Islet of Langerhans (tissue), 1 donor: Measurements from ENCODE around the gene FARS2.

ENCODE experiments used
- FAIRE-seq: peaks from one replicate; lab custom pipeline; 2011; peaks lifted over from hg19 to GRCh38; lab: Jason Lieb, UNC

FARS2 gene

DNA sequence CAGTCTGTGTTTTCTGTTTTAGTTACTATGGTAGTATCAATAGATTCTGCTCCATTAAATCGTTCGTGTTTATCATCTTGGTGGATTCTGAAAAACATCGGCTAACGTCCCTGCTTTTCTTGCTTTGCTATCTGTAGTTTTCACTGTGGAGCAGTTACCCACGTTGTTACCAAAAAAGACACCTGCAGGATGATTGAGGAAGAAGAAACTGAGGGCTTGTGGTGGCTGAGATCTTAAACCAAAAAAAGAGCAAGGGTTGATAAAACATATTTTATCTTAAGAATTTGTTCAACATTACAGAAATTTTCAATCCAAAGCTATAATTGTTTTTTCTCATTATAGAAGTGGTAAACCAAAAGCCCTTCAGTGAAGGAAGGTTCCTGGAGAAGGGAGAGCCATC, 166.3 kb downstream of the FARS2 start:
- FAIRE-seq = no peak

DNA sequence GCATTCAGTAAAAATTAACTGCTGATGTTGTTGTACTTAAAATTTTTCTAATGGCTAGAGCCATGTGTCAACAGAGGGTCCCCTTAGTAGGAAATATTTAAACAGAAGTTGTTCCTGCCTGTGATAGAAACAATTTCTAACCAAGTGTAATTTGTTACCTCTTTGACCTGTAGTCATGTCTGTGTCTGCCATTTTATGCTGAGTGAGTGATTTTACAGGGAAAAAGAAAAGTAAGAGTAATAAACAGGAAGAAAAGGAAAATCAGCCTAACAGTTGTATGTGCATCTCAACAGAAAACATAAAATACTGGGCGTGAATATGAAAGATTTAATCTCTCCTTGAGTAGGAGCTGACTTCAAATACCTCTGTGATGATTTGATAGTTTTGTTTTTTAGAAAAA, 172.0 kb downstream of the FARS2 start:
- FAIRE-seq = no peak

DNA sequence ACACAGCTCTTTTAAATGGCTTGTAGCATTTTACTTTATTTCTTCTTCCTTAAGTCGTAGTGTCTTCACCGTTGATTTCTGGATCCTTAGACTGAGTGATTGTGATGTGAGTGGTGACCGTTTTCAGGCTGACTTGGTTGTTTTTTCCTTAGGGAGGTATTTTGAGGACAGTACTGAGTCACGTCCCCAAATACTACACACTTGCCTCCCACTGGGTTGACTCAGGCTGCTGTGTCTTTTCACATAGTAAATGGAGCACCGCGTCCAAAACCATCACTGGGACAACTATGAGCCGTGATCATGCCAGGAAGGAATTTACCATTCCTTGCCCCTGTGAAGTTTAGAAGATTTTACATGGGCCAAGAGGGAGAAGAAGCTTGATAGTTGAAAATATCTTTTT, 174.1 kb downstream of the FARS2 start:
- no peak for FAIRE-seq

DNA sequence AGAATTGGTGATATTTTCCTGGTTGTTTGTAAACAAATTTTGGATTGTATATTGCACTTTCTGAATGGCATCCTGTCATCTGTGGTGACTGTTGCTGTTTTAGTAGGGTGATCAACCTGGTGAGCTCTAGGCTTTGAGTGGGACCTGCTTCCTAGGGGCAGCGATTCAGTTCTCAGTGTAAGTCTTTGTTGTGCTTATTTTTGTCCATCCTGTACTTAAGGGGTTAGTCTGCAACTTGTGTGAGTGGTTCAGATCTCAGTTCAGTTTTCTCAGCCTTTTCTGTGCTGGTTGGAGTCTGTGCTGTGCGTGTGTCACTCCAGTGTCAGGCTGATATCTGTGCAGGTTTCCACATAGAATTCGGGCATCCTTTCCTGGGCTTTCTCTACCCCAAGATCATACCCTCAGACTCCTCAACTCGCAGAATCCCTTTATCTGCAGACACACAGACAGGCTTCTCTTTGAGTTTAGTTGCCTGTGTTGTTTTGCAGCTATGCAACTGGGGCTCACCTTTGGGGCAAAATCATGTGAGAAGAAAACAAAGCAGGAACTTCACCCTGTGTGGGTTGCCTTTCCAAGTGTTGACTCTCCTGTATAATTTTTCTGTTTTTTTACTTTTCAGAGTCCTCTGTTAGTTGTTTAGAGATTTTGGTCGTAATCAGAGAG, 177.7 kb downstream of the FARS2 start:
- no peak for FAIRE-seq

DNA sequence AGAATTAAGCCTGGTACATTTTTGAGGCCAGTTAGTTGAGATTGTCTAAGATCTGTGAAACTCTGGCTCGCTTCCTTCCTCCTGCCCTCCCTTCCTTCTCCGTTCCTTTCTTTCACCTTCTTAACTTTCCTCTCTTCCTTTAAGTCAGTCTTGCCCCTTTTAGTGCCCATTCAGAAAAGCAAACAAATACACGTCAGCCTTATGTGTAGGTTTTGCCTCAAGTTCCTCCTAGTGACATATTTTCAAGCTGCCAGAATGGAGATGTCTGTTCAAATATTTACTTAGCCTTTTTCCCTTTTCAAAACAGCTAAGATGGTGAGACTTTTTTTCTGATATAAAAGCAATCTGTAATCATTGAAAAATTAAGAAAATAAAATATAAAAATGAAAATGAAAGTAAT, 178.4 kb downstream of the FARS2 start:
- peak; percentile 69 for FAIRE-seq

DNA sequence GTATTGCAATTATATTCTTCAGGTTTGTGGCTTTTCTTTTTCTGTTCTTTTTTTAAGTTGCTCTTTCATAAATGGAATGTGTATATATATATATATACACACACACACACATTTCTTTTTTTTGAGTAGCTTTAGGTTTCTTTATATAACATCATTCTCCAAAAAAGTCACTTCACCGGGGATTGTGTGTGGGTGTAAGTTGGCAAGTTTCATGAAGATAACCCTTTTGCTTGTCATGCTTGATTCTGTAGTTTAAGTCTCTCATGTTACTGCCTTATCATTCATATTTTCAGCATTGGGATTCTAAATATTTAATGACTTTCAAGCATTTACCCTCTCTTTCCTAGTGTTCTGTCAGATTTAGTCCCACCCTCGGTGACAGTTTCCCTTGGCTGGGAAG, 181.0 kb downstream of the FARS2 start:
- no peak for FAIRE-seq

DNA sequence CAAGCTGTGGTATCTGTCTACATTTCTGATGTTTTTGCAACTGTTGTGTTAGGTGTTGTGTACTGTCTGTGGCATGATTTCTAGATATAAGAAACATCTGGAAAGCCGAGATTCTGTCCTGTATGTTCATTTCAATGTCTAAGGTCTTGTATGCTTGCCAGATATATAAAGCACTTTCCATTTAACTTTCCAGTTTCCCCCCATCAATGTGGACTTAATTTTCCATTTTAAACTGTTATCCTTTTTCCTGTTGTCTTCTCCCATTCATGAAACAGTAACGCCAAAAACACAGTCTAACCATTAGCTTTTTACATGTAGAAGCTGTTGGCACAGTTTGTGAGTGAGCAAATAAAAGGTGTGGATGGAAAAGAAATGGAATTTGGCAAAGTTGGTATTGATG, 181.6 kb downstream of the FARS2 start:
- no peak for FAIRE-seq

DNA sequence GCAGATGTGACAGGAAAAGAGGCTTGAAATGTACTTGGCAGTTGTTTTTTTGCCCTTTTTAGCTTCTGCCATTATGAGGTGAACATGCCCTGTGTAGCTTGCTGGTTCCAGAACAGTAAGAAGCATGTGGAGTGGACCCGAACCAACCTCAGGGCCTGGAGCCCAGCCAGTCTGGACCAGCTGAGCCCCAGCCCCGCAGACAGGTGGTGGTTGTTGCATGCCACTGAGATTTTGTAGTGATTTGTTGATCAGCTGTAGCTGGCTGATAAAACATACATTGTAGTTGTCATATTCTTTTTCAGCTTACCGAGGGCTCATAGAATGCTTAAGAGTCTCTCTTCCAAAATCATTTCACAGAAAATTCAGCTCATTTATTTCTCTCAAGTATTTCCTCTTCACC, 182.2 kb downstream of the FARS2 start:
- no peak for FAIRE-seq

DNA sequence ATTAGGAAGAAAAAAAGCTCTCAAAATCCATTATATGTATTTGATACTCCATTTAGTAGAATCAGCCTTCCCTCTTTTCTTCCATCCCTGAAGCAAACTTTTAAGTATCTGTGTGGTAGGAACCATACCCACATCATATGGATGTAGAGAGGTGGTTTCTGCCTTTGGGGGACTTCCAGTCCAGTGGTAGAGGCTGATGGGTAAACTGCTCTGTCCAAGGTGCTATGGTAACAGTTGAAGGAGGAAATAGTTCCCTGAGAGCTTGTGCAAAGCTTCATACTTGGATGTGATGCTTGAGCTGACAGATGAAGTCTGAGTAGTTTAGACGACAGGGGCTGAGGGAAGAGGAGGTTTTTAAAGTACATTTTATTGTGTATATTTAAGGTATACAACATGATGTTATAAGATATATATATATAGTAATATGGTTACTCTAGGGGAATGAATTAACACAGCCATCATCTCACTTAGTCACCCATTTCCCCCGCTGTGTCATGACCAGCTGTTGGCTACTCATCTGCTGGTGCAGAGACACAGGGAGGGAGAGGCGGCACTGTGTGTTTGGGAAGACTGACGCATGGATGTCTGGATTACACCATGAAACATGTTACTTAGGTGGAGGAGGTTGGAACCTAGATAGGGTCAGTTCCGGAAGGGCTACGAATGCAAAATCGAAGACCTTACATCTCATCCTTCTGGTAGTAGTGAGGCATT, 185.2 kb downstream of the FARS2 start:
- no peak for FAIRE-seq

DNA sequence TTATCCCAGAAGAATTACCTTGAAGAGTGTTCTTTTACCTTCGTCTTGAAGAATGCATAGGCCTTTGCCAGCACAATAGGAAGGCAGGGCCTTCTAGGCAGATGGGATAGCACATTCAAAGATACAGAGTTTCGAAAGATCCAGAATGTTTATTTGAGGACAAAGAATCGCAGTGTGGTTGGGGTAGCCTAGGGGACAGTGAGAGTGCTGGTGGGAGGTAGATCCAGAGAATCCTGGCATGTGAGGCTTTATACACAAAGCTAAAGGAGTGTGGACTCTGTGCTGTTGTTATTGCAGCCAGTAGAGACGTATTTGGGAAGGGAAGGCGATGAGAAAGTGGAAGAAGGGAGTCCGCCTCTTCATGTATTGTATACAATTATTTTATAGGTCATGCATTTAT, 186.6 kb downstream of the FARS2 start:
- no peak for FAIRE-seq

DNA sequence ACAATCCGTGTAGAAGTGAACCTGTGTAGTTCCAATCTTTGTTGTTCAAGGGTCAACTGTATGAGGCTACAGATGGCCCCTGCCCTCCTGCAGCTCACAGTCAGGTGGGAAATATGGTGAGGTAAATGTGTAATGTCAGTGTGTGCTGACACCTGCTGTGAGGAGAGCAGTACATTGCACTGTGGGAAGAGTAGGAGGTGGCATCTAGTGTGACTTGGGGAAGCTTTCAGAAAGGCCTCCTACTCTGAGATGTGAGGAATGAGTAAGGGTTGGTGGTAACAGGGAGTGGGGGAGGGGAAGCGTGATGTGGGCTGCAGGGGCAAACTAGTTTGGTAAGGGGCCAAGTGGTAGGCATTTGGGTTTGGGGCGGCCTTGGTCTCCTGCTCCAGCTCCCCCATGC, 188.8 kb downstream of the FARS2 start:
- FAIRE-seq = no peak

DNA sequence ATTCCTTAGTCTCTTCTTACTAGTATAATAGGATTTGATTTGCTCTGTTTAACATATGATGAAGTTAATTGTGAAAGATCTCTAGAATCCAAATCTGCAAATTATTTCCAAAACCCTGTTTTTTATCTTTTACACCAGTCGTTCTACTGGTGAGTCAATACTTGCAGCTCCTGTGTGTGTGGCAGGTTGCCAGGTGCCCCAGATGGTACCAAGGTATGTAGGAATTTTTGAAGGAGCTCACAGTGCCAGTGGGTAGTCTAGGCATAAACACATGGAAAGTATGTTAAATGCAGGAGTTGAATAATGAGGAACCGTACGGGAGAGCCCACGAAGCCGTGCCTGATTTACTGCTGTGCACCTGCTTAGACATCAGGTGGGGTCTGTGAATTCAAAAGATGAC, 192.2 kb downstream of the FARS2 start:
- no peak for FAIRE-seq

DNA sequence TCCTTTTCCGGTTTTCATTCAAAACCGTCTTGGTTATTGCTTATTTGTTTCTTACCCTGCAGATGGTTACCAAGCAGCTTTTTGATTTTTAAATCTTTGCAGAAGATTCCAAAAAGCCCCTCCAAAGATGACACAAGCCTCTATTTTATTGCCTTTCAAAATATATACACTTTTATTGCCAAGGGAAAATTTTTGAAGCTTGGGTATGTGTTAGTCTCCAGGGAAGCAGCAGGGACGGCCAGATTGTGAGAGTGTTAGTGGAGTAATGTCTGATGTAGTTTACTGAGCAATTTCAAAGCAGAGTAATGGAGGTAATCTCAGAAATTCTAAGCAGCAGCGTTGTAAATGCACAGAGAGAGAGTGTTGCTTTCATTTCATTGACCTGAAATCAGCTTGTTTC, 193.8 kb downstream of the FARS2 start:
- no peak for FAIRE-seq

DNA sequence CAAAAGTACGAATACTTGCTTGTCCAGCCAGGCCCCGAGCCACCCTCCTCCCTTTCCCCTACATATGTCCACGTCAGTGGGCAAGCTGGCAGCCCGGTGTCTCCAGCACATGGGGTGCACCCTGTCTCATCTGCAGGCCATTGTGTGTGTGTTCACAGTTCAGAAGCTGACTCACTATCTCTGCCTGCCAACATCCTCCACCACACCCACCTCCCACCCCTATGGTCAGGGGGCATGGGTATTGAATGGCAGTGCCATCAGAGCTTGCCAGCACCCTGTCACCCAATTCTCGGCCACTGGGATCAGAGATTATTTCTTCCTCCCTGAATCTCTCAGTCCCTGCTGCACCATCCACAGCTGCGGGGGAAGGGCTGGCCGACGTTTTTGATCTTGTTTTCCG, 195.7 kb downstream of the FARS2 start:
- no peak for FAIRE-seq

DNA sequence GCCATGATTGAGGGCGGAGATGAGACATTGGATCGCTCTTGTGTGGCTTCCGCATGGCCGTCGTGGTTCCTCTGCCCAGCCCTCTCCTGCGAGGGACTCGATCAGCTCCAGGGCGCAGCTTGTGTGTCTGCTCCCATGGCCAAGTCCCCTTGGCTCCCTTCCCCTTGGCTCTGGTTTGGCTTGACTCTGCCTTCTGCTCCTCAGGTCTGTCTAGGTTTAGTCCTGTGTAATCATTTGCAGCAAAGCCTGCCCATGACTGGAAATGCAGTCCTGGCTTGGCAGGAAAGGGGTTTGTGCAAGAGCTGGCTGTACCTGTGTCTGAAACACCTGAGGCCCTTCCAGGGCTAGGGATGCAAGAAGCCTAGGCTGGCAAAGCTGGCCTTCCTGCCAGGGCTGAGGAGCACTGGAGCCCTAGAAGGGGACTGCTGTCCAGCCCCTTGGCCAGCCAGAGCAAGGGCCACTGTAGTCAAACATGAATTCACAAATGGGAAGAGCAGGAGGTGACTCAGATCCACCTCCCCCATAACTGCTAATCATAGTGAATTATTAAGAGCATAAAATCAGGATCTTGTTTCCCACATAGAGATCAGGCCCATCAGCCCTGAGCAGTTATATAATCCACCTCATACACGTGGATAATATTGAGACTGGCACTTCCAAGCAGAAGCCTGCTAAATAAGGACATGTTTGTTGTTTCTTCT, 196.8 kb downstream of the FARS2 start:
- FAIRE-seq = no peak

DNA sequence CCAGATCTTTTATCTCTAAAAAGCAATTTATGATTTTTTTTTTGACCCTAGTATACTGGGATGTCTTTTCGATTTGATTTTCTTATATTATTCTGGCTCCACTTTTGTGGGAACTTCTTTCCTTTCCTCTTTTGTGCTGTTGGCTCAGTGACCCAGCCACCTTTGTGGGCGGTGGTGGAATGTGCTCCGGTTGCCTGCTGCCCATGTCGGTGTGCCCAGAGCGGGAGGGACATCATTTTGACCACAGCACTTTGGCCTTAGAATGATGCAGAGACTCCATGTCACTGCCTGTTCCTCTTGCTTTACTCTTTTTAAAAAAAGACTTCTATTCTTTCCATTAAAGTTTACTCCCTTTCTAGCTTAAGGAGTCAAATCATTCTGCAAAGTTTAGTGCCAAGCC, 198.0 kb downstream of the FARS2 start:
- no peak for FAIRE-seq

DNA sequence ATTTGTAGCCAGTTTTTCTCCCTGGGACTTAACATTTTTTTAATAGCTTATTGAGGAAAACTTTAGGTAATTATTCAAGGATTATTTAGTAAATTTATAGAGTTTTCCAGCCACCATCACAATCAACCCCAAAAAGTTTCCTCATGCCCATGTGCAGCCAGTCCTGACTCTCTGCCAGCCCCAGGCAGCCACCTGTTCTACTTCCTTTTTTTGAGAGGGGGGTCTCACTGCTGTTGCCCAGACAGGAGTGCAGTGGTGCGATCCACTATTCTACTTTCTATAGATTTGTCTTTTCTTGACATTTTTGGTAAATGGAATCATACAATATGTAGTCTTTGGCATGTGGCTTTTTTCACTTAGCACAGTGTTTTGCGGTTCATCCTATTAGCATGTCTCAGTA, 200.1 kb downstream of the FARS2 start:
- FAIRE-seq = no peak

DNA sequence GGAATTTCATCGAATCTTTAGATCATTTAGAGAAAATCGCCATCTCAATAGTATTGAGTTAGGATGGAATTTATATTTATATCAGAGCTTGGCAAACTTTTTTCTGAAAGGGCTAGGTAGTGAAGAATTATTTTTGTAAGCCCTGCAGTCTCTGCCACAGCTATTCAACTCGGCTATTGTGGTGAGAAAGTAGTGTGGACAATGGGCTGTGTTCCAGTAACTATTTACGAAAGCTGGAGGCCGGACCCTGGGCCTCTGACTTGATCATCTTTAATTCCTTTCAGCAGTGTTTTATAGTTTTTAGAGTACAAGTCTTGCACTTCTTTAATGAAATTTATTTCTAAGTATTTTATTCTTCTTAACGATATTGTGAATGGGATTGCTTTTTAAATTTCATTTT, 201.5 kb downstream of the FARS2 start:
- no peak for FAIRE-seq

DNA sequence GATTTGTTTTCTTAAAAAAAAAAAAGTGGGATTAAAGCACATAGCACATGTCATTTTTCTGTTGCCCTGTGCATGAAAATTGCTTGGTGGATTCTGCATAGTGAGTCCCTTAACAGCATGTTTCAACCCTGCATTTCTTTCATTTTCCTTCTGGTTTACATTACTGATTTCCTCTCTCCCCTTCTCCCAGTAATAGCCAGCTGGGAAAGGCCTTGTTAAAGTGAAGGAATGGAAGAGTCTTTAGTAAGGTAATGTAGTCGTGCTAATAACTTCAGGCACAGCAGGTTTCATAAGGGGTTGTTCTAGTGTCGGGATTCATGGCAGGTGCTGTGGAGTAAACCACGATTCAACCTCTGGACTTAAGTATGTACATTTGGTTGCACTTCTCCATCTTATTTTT, 202.4 kb downstream of the FARS2 start:
- FAIRE-seq = no peak

DNA sequence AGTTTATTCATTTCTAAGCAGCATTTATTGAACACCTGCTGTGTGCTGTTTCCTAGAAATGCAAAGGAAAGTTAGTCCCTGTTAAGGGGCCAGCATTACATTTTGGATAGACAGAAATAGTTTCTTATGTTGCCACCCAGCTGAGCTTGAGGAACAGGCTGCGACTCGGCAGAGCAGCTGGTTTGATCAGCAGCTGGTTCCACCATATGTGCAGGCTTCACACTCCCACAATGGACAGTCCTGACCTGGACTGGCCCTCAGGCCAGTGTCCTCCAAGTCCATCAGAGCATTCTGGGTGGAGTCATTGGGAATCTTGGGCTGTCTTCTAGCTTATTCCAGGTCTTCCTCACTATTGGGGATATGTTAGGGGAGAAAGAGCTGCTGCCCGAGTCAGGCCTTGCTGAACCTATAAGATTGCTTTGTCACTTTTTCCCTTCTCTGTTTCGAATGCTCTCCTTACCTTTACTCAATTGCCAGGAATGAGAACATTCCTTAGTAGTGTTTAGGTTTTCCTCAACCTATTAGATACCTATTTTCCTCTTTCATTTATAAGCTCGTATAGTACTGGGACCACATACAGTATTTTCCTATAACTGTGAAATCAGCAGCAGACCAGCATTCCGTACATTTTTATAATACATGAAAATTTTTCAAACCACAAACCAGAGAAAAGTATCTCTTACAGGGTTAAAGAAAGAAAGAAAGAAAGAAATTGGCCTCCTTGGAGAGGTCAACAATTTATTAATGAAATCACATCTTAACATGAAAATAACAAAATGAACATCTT, 203.0 kb downstream of the FARS2 start:
- FAIRE-seq = no peak

DNA sequence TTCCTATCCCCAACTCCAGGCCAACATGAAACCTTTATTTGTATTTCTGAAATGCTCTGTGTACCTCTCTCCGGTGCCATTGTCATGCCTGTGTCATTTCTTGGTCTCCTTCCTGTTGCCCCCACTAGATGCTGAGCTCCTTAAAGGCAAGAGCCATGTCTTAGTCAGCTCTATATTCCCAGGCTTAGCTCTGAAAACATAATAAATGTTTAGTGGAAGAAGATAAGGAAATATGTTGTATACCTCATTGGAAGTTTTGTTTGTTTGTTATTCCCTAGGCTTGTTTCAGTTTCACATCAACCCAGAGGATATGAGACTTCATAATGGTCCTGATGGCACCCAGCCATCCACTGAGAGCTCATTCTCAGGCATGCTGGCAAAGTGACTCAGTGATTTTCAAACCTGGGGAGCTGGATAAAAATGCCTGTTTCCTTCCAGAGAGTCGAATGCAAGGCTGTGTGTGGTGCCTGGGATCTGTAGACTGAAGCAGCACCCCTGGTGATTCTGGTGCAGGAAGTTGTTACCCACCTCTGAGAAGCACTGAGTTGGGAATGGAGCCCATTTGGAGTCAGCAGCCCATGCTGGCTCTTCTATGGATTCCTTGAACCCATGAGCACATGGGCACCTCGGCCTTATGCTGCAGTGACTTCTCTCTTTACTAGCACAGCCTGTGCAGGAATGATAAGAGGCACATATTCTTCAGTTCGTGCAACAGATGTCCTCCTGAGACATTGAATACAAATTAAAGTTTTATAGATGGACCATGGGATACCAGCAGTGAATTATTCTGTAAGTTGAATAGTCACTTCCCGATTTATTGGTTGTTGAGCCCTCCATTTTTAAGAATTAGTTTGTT, 205.2 kb downstream of the FARS2 start:
- FAIRE-seq = no peak

DNA sequence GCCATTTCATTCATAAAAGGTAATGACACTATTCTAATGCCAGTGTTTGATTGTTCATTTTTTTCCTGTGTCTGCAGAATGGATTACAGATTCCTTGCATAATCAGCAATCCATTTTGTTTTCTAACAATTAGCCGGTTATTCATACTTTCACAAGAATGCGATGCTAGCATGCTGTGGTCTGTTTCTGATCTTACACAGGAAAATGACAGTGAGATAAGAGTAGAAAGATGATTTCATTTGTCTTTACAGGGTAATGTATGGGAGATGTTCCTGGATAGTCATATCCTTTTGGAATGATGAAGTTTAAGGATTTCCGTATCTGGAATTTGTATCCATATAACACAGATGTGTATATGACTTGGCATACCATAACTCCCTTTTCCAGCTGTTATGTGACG, 207.3 kb downstream of the FARS2 start:
- FAIRE-seq = no peak
